Astrocyte (in vitro differentiated cells and primary cell): ENCODE measurements around the gene FOXK2.
"Not testable (repeated sequence)": the region's sequence is repeated elsewhere in the genome, so short reads cannot be mapped to it uniquely, and the experiment has no call there.

ENCODE experiments used
- CTCF ChIP-seq: IDR thresholded peaks from 2 replicates; pipeline ENCODE4 v1.5.1; 2011; ENCODE audit warnings: low read depth, mild to moderate bottlenecking, inconsistent platforms, low read length, moderate library complexity; ENCODE audit not compliant: insufficient read depth
- EZH2 ChIP-seq: IDR thresholded peaks from 2 replicates; pipeline ENCODE4 v1.6.1; 2012; ENCODE audit warnings: mild to moderate bottlenecking, low read length, inconsistent platforms; ENCODE audit not compliant: insufficient read depth

- not testable (repeated sequence) for TF ChIP-seq CTCF, EZH2
These were observed 66.5 kb downstream of the FOXK2 start for GRCh38 chr17:82585935-82586575.
